Esophagus muscularis mucosa (tissue), 4 donors: Measurements from ENCODE around the gene B3GLCT.

Experiments used
- EP300 ChIP-seq: sonication (generic); formaldehyde crosslinking; IDR thresholded peaks from one replicate; pipeline ENCODE4 v1.6.1; 2017; ENCODE audit warnings: antibody characterized with exemption
- POLR2A ChIP-seq: fragments of 450-650 bp; IDR thresholded peaks from one replicate; pipeline ENCODE4 v1.6.1; 2017; ENCODE audit warnings: antibody characterized with exemption, moderate library complexity, mild to moderate bottlenecking, low read depth
- POLR2AphosphoS5 ChIP-seq, 2 donors: sonication (generic); formaldehyde crosslinking; IDR thresholded peaks; one replicate each; pipeline ENCODE4 v1.6.1; 2017; ENCODE audit warnings: antibody characterized with exemption in 2 of 2
- TF ChIP-seq, protein P1 (sequence below), 3 experiments: fragments of 200-600 bp in 2 of 3; fragments of 450-650 bp in 1 of 3; sonication (generic) in 2 of 3; IDR thresholded peaks; one replicate each; pipeline ENCODE4 v1.5.1; 2017 to 2019; ENCODE audit warnings: antibody characterized with exemption in 3 of 3, mild to moderate bottlenecking in 2 of 3, moderate library complexity in 1 of 3

DNA sequence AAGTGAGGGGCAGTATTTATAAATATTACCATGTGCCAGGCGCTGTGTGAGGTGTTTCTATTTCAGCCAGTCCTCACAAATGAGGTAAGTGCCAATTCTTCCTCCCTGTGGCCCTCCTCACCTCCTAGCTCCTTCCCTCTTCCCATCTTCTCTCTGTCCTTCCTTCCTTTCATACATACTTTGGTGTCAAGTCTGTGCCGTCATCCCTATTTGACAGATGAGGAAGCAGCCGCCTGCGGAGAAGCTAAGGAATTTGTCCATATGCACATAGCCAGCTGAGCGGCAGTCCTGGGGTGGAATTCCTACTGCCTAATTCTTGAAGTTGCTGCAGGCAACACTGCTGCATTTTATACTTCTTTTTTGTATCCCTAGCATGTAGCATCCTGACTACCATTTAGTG, 150.8 kb downstream of the B3GLCT start:
- TF ChIP-seq, protein P1, sequence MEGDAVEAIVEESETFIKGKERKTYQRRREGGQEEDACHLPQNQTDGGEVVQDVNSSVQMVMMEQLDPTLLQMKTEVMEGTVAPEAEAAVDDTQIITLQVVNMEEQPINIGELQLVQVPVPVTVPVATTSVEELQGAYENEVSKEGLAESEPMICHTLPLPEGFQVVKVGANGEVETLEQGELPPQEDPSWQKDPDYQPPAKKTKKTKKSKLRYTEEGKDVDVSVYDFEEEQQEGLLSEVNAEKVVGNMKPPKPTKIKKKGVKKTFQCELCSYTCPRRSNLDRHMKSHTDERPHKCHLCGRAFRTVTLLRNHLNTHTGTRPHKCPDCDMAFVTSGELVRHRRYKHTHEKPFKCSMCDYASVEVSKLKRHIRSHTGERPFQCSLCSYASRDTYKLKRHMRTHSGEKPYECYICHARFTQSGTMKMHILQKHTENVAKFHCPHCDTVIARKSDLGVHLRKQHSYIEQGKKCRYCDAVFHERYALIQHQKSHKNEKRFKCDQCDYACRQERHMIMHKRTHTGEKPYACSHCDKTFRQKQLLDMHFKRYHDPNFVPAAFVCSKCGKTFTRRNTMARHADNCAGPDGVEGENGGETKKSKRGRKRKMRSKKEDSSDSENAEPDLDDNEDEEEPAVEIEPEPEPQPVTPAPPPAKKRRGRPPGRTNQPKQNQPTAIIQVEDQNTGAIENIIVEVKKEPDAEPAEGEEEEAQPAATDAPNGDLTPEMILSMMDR (IDR thresholded peaks at IDR 0.05): no peak
- TF ChIP-seq POLR2A: no peak
- TF ChIP-seq EP300: no peak
- TF ChIP-seq POLR2AphosphoS5 (IDR thresholded peaks at IDR 0.05): no peak
